Fibroblast of gingiva (primary cell): ENCODE measurements around the gene ATP8A2.

Experiments used
- DNase-seq: peaks from one replicate; pipeline ENCODE4 v3.0.0-alpha.2; 2011; ENCODE audit warnings: low read depth

ATP8A2 gene

DNA sequence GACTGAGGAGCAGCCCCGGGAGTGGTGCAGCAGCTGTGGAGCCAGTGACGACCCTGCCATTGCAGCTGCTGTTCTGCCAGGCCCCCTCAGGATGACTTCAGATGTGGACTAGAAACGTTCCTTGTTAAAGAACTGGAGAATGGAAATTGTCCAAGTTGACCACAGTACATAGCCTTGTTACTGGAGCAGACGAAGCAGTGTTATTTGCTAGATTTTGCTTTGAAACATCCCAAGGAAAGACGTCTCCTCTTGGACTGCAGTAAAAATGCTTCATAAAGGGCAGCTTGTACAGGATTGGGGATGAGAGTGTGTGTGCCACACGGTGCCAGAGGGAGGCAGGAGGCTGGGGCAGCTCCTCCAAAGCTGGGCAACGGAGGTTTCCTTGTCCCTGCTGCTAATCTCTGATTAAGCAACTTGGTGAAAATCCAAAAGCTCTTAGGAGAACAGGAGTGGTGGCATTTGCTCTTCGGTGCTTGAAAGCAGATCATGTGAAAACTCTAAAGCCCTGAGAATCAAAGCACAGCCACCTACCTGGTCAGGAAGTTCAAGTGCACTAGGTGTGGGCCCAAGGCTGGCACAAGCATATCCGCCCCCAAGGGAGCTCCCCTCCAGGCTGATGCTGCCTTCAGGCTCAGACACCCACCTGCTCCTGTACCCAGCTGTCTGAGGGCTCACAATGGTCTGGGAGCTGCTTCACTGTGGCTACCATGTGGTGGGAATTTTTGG is 645.6 kb downstream of the ATP8A2 start:
- no peak for DNase-seq

DNA sequence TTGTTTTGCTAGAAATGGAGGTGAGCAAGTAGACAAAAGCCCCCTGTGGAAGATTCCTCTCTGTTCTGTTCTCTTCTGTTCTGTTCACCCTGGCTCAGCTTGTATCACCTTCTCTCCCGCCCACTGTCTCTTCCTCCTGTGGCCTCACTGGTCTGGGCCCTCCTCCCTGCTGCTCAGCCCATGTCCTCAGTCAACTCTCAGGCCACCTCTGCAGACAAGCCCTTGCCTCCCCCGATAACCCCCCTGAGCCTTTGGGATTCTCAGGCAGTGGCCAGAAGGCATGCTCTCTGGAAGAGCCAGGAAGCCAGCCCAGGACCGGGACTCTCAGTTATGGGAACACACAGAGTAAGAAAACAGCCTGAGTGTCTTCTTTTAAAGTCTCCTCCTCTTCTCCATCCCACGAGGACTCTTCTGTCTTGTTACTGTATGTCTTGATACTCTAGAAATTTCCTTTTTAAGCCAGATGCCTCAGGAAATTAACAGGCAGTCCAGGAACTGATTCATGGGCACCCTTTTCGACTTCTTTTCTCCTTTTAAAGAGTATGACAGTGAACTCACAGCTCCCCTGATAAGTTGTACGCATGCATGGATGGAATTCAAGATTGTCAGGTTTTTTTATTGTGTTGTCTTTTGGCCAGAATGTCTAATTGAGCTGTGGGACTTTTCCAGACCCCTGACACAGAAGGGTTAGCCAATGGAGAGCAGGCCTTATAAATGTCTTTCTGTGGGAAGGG is 646.3 kb downstream of the ATP8A2 start:
- DNase-seq, result no peak

DNA sequence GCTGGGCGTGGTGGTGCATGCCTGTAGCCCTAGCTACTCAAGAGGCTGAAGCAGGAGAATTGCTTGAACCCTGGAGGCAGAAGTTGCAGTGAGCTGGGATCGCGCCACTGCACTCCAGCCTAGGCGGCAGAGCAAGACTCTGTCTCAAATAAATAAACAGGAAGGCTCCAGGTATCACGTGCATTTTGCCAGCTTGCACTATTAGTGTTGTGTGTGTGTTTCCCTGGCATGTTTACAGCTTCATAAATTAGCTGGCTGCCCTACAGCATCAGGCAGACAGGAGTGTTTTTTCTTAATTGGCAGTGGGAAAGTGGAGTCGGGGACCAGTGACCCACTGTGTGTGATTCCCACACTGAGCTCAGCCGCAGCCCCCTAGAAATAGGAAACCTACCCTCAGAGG is 647.5 kb downstream of the ATP8A2 start:
- DNase-seq, result no peak

DNA sequence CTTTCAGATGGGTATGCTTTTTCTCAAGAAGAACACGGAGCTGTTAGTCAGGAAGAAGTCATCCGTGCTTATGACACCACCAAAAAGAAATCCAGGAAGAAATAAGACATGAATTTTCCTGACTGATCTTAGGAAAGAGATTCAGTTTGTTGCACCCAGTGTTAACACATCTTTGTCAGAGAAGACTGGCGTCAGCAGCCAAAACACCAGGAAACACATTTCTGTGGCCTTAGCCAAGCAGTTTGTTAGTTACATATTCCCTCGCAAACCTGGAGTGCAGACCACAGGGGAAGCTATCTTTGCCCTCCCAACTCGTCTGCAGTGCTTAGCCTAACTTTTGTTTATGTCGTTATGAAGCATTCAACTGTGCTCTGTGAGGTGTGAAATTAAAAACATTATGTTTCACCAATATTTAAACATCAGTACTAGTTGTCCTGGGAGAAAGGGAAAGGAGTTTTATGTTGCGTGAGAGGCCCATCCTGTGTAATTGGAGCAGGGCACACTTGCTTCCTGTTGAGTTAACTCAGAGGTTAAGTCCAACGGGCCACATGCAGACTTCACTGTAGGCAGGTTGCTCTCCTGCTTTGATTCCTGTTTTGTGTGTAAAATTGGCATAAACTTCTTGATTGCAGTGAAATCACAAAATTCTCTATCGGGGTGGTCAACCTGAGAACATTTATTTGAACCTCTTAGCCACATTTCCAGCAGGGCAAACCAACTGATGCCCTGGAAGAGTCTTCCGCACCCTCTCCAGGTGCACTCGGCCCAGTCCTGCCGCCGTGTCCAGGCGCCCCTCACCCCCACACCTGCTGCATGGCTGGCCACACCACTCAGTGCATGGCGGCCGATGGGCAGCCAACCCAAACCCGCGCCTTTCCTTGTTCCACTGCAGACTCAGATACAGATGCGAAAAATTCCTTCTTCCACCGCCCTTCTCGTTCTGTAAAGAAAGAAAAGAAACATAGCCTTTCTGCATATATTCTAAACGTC is 648.4 kb downstream of the ATP8A2 start:
- peak; percentile 63 for DNase-seq

DNA sequence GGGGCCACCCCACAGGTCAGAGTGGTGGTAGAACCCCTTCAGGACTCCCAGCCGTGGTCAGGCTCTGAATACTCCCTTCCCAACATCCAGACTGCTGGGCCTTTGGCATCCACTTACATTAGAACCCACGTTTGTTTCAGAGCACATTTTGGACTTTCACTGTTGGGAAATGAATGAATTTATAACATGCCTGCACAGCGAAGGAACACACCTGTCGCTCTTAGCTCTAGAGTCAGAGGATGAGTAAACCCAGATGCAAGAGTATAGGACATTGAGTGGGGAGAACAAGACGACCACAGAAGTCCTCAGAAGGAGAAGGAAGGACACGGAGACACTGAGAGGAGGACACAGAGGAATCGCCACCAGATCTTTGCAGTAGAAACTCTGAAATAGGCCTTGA is 649.1 kb downstream of the ATP8A2 start:
- no peak for DNase-seq

DNA sequence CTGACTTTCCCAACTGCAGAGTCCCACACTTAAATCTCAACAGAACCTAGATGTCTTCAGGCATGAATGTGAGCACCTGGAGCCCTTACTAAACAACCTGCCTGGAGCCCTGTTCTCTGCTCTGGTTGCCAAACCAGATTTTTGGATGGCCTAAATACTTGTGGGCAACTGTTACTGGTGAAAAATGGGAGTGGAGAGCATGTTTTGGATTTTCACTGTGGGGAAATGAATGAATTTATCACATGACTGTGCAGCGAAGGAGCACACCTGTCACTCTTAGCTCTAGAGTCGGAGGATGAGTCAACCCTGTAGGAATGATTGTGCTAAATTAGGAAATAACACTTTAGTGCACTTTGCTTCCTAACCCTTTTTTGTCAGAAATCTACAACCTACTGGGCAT is 649.7 kb downstream of the ATP8A2 start:
- DNase-seq, result no peak

DNA sequence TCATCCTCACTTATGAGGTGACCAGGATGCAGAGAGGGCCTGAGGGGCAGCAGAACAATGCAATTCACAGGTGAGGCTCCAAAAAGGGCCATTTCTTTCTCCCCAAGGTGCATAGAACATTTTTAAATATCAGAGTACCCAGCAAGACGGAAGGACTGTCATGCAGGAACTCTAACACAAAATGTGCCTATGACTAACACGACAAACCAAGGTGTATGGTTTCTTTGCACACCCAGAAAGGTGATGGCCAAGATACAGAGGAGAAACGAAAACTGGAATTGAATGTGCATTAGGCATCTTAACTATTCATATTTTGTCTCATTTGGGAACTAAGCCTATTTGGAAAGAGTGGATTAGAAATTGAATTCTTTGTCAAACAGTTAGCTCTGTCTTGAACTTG is 650.2 kb downstream of the ATP8A2 start:
- no peak for DNase-seq

DNA sequence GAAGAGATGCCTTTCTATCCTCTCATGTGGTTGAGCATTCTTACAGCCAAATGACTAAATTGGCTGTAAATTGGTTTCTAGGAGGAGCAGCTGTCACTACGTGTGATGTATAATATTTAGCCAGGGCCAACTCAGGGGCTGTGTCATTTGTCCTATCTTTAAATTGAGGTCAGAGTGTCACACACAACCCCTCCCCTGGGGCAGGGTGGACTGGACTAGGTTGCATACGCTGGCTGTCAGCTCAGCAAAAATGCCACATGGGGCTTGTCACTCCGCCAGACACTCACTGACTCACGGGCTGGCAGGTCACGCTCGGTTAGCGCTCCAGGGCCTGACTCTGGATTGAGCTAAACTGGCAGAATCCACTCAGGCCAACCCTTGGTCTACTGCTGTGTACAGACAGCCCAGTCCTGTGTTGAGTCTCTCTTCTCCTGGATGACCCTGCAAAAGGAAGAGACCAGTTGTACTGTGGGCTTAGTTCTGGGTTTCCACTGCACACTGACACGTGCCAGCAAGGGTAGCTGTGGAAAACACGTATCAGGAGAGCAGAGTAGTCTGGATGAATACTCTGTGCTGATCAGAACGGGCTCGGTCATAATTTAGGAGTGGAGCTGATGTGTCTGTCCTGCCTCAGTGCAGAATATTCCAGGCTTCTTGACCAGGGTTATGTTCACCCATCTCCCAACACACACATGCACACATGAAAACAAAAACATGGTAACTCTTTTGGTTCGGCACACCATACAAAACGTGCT is 650.9 kb downstream of the ATP8A2 start:
- DNase-seq, result peak; percentile 83

DNA sequence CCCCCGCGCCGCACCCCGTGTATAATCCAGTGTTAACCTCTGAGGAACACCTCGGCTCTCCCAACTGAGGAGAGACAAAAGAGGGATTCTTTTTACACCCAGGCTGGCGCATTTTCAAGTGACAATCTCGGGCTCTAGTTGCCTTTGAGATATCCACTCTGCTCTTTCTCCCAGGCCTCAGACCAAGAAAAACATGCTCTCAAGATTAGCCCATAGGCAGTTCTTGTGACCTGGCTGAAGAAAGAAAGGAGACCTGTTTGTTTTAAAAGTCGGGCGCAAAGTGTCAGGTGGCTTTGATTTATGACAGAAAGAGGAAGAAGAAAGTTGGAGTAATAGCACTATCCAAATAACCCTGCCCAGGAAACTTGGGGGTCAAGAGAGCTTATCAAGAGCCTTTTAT is 652.8 kb downstream of the ATP8A2 start:
- no peak for DNase-seq

DNA sequence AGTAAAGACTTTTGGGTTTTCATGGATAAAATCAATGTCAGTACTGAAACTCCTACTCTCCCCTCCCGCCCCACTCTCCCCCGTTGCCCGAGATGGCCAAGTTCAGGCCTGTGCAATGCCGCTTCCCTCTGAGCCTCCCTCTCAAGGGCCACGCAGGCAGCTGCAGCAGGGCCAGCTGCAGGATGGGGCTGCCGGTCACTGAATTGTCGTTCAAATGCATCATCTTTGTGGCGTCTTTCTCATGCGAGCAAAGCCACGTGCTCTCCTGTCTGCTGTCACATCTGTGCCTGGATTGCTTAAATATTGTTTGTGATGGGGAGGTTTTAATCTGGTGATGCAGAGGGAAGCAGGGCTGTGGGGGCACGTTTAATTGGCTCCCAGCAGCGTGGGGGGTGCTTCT is 653.4 kb downstream of the ATP8A2 start:
- DNase-seq, result no peak

DNA sequence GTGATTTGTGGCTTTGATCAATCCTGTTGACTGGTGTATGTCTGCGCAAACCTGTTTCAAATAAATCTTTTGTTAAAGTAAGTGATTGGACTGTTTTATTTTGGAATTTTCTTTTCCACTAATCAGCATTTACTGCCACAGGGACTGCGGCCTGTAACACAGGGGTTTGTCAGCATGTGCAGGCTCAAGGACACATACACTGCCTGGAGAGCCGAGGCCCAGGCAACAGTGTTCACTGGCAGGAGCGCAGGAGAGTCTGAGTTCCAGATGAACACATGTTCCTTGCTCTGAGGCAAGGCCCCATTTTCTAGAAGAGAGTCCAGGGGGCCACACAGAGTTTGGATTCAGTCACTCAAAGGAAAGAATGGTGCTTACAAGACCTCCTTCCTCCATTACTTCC is 654.0 kb downstream of the ATP8A2 start:
- no peak for DNase-seq

DNA sequence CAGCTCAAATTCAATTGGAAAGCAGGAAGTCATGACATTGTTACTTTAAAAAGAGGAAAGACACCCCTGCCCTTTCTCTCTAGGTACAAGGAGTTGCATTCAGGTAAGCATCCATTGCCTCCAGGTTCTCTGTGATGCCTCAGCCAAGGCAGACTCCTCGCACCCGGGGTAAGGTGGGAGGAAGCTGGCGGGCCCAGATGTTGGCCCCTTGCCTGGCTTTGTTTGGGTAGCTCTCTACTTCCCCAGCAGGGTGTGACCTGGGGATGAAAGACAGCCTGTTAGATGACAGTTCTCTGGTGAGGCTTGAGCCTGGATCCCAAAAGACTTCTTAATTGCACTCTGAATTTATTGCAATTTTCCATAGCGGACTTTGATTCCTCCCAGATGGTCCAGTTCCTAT is 654.4 kb downstream of the ATP8A2 start:
- no peak for DNase-seq

DNA sequence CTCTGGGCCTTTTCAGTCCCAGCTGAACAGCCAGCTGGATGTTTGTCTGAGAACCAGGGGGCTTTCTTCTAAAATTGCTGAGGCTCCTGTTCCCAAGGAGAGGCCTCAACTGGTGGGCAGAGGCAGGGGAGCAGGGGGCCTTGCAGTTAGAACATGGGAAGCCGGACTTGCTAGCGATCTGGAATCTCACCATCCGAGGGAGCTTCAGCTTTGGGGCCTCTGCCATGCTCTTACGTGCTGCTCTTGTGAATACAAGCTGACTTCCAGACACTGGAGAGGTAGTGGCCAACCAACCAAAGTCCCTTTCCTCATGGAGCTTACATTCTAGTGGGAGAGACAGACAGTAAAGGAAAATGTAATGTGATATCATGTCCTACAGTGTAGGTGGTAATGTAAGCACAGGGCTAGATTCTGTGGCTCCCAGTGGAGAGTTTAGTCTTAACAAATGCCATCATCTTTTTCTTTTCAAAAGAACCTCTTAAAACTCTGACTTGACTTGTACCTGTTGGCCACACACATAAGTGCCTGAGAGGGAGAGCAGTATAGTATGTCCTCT is 657.9 kb downstream of the ATP8A2 start:
- no peak for DNase-seq

DNA sequence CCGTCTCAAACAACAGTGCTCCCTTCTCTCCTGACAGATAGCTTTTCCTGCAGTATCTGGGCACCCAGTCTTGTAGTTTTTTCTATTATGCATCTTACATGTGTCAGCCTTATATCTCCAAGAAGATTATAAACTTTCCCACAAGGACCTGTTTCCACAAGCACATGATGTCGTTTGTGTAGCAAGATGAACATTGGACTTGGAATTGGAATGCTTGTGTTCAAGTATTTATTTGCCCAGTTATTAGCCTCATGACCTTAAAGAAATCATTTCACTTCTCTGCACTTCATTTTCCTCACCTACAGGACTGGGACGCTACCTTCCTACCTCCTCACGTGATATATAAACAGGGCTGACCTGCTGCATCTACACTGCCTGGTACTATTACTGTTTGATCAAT is 658.6 kb downstream of the ATP8A2 start:
- DNase-seq, result no peak

DNA sequence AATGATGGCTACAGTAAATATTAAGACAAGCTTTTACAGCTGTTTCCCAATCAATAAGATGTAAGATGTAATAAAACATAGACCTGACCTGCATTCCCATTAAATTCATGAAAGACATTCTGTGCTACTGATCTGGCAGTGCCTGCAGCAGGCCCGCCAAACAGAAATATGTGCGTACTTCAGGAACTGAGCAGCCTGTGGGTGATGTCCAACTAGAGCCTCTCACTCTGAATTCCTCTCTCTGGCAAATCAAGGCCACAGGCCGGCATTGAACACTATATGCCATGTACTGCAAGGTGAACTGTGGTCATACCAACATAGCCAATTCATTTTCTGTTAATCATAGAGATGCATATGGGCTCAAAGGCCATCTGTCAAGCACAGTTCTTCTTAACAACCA is 662.2 kb downstream of the ATP8A2 start:
- no peak for DNase-seq

DNA sequence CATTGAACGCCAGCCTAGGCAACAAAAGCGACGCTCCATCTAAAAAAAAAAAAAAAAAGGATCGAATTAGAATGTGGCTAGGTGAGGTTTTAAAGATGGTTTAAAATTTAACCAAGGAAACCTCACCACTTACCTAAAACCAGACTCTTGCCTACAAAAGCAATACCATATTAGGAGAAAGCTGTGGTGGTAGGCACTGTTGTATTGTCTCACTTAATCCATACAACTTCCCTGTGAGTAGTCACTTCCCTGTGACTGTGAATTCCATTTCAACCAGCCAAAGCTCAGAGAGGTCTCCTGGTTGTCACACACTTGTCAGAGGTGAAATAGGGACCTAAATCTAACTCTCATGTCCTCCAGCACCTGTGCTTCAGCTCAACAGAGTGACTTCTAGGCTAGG is 664.6 kb downstream of the ATP8A2 start:
- DNase-seq, result no peak

DNA sequence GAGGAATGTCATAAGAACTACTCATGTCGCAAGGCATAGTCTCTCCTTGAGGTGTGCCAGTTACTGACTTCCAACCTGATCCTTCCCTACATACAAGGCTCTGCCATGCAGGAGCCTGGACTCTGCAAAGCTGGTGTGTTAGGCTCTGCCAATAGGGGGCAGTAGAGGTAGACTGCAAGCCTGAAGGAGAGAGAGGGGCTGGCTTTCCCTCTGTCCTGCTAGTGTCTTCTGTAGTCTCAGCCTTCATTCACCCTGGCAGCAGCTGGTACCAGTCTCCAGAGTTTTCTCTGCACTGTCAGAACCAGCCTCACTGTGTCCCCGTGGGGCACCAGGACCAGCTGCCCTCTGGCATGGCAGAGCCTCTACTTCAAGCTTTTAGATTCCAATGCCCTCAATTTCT is 665.5 kb downstream of the ATP8A2 start:
- DNase-seq, result no peak

DNA sequence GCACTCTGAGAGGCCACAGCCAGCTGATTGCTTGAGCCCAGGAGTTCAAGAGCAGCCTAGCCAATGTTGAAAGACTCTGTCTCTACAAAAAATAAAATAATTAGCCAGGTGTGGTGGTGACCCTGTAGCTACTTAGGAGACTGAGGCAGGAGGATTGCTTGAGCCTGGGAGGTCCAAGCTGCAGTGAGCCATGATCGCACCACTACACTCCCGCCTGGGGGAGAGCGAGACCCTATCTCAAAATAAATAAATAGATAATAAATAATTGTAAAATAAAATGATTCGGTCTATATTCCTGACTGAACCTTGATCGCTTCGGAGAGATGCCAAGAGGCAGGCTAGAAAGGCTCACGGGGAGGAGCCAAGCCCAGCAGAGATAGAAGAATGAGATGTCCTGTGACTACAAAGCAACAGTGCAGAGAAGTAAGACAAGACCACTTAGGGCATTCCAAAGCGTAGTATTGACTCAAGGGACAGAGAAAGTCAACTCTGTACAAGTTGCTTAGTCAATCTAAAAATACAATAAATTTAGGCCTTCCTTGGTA is 667.2 kb downstream of the ATP8A2 start:
- no peak for DNase-seq

DNA sequence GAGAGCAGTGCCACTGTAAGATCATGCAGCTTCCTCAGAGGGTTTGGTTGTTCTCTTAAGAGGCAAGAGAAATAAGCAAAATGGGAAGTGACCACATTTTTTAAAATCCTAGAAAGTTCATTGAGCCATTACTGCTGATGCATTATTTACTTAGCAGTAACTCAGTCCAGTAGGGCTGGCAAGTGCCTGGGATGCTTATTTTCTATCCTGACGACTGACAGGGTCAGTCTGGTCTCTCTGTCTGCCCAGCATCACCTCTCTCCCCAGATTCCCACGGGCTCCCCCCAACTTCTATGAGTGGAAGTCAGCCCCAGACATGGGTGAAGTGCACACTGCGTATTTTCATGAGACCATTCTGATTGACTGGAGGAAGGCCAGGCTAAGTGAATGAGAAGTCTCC is 669.7 kb downstream of the ATP8A2 start:
- no peak for DNase-seq

DNA sequence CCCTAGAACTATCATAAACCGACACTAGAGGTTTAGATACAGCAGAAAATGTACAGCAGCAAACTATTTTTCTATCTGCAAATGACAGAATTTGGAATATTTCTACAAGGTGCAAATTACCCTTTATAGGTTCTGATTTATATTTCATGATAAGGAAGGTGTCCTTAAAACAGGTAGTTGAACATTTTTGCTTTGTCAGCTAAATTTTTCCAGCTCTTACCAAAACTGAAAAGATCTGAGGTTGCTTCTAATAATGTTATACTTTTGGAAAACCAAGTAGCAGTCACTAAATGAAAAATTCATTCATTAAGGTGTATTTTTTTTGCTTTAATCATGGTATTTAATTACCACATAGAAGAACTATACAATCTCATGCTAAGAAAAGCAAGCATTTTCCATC is 671.0 kb downstream of the ATP8A2 start:
- DNase-seq, result no peak

DNA sequence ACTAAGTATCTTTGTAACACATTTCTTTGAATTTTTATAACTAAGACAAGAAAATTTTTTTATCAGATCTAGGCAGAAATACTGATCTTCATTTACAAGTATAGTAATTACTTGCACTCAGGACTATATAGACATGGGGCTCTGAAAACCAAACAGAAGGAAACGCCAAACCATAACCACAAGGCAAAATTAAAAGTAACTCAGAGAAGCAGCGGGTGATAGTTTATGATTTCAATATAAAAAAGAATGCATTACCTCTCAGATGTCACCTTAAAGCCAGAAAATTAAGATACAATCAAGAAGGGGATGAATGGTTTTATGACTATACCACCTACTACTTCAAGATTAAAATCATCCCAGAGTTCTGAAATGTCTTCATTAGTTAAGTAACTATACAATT is 673.4 kb downstream of the ATP8A2 start:
- no peak for DNase-seq
